Osteoblast (primary cell): ENCODE measurements around the gene SPIN4. TPM values are rescaled to one million over a fixed set of nuclear protein-coding genes. Genes with fewer than 3 reads are reported as not detected.

Experiments
- DNase-seq: peaks from one replicate; pipeline ENCODE4 v3.0.0; 2011; ENCODE audit warnings: low spot score, mixed read lengths; ENCODE audit not compliant: insufficient read length; ENCODE audit errors: missing footprints
- H2AFZ ChIP-seq: 2 replicates; pipeline ENCODE4 v1.6.0; 2011; ENCODE audit warnings: mild to moderate bottlenecking, low read length
- H3K27ac ChIP-seq: 2 replicates; pipeline ENCODE4 v1.5.1; 2011; ENCODE audit warnings: mild to moderate bottlenecking, low read depth, low read length, moderate library complexity
- H3K27me3 ChIP-seq: 2 replicates; pipeline ENCODE4 v1.6.0; 2012; ENCODE audit warnings: mild to moderate bottlenecking, control low read depth, inconsistent platforms, low read length, moderate library complexity; ENCODE audit not compliant: insufficient read depth
- H3K36me3 ChIP-seq: 2 replicates; pipeline ENCODE4 v1.5.1; 2011; ENCODE audit warnings: mild to moderate bottlenecking, low read length, control low read depth, moderate library complexity; ENCODE audit not compliant: insufficient read depth
- H3K4me1 ChIP-seq: 2 replicates; pipeline ENCODE4 v1.5.1; 2011; ENCODE audit warnings: mild to moderate bottlenecking, low read length, control low read depth, moderate library complexity; ENCODE audit not compliant: insufficient read depth
- H3K4me2 ChIP-seq: 2 replicates; pipeline ENCODE4 v1.6.0; 2011; ENCODE audit warnings: mild to moderate bottlenecking, low read length; ENCODE audit not compliant: insufficient read depth
- H3K4me3 ChIP-seq: fragments of 200-600 bp; sonication (generic); 3 replicates; pipeline ENCODE4 v1.5.1; 2012; ENCODE audit warnings: mild to moderate bottlenecking, low read length, inconsistent platforms; ENCODE audit not compliant: insufficient read depth
- H3K79me2 ChIP-seq: 2 replicates; pipeline ENCODE4 v1.6.0; 2012; ENCODE audit warnings: mild to moderate bottlenecking, low read length, control low read depth, inconsistent platforms; ENCODE audit not compliant: insufficient read depth
- H3K9me3 ChIP-seq: 2 replicates; pipeline ENCODE4 v1.5.1; 2011; ENCODE audit warnings: low read depth, low read length, control low read depth
- H4K20me1 ChIP-seq: 2 replicates; pipeline ENCODE4 v1.6.0; 2012; ENCODE audit warnings: mild to moderate bottlenecking, low read length, control low read depth; ENCODE audit not compliant: insufficient read depth
- CTCF ChIP-seq: IDR thresholded peaks from 2 replicates; pipeline ENCODE4 v1.5.1; 2011; ENCODE audit warnings: mild to moderate bottlenecking, low read depth, low read length, moderate library complexity; ENCODE audit errors: extremely low read depth
- total RNA-seq: library from RNA; depleted of rRNA; stranded (reverse); fragments of >200 nt; gene quantifications from 2 replicates; pipeline ENCODE4 v1.2.3, GENCODE V29; 2012

SPIN4 gene
- total RNA-seq, 1 donor: 4.7 TPM

- no peak for DNase-seq
- H2AFZ ChIP-seq: no peak overlapping the region
Measured at GRCh38 chrX:63330681-63331080, 20.5 kb downstream of the SPIN4 start.

GRCh38 chrX:63327788-63328187, 23.3 kb downstream of the SPIN4 start:
- H3K4me3 ChIP-seq: no peak overlapping the region
- H3K27ac ChIP-seq: peak overlapping the region; percentile 10
- H3K4me2 ChIP-seq: peak overlapping the region; percentile 19
- no peaks in the 10 kb centered on the region for H4K20me1 ChIP-seq
- H3K4me1 ChIP-seq: peaks cover 4% of the 10 kb centered on the region
- no peak overlapping the region for H2AFZ ChIP-seq
- H3K27me3 ChIP-seq: no peaks in the 10 kb centered on the region
- TF ChIP-seq CTCF: no peak
- H3K36me3 ChIP-seq: no peaks in the 10 kb centered on the region
- H3K9me3 ChIP-seq: no peaks in the 10 kb centered on the region
- no peak for DNase-seq
- H3K79me2 ChIP-seq: no peaks in the 10 kb centered on the region

More at GRCh38 chrX:63330681-63331080, 20.5 kb downstream of the SPIN4 start:
- H4K20me1 ChIP-seq: no peaks in the 10 kb centered on the region
- H3K4me3 ChIP-seq: no peak overlapping the region
- no peak overlapping the region for H3K4me2 ChIP-seq
- no peaks in the 10 kb centered on the region for H3K79me2 ChIP-seq
- no peak overlapping the region for H3K27ac ChIP-seq
- no peaks in the 10 kb centered on the region for H3K9me3 ChIP-seq
- no peaks in the 10 kb centered on the region for H3K27me3 ChIP-seq
- TF ChIP-seq CTCF: no peak
- H3K4me1 ChIP-seq: peaks cover 4% of the 10 kb centered on the region
- no peaks in the 10 kb centered on the region for H3K36me3 ChIP-seq

GRCh38 chrX:63299596-63299995, 51.5 kb downstream of the SPIN4 start:
- no peak for TF ChIP-seq CTCF
- H3K79me2 ChIP-seq: no peaks in the 10 kb centered on the region
- DNase-seq: no peak
- H3K27ac ChIP-seq: no peak overlapping the region
- no peaks in the 10 kb centered on the region for H3K27me3 ChIP-seq
- H3K9me3 ChIP-seq: no peaks in the 10 kb centered on the region
- H2AFZ ChIP-seq: no peak overlapping the region
- H3K4me3 ChIP-seq: no peak overlapping the region
- no peaks in the 10 kb centered on the region for H3K4me1 ChIP-seq
- H3K36me3 ChIP-seq: no peaks in the 10 kb centered on the region
- H3K4me2 ChIP-seq: no peak overlapping the region
- H4K20me1 ChIP-seq: no peaks in the 10 kb centered on the region
